ENCODE measurements around the gene MED10.

The MED10 gene

GRCh38 chr5:6354848-6355247, 23.5 kb downstream of the MED10 start:
- DNase-seq (ENCODE audit: low read depth) = no peak
- H3K4me3 ChIP-seq (ENCODE audit: control insufficient read depth, low read depth, low read length) = no peak overlapping the region
- TF ChIP-seq CTCF (IDR thresholded peaks at IDR 0.05; ENCODE audit: control insufficient read depth, insufficient read depth, low read depth, low read length, missing control alignments) = no peak

- DNase-seq (ENCODE audit: low read depth) = no peak
- no peak for TF ChIP-seq CTCF (IDR thresholded peaks at IDR 0.05; ENCODE audit: control insufficient read depth, insufficient read depth, low read depth, low read length, missing control alignments)
- H3K4me3 ChIP-seq (ENCODE audit: control insufficient read depth, low read depth, low read length) = no peak overlapping the region
Observed at GRCh38 chr5:6353602-6354302, 24.6 kb downstream of the MED10 start.

GRCh38 chr5:6350277-6351090, 27.9 kb downstream of the MED10 start:
- H3K4me3 ChIP-seq (ENCODE audit: control insufficient read depth, low read depth, low read length) = no peak overlapping the region
- no peak for DNase-seq (ENCODE audit: low read depth)
- no peak for TF ChIP-seq CTCF (IDR thresholded peaks at IDR 0.05; ENCODE audit: control insufficient read depth, insufficient read depth, low read depth, low read length, missing control alignments)

- no peak for DNase-seq (ENCODE audit: low read depth)
- TF ChIP-seq CTCF (IDR thresholded peaks at IDR 0.05; ENCODE audit: control insufficient read depth, insufficient read depth, low read depth, low read length, missing control alignments) = no peak
Observed at GRCh38 chr5:6349387-6349786, 29.0 kb downstream of the MED10 start.

GRCh38 chr5:6348476-6349000, 29.8 kb downstream of the MED10 start:
- H3K4me3 ChIP-seq (ENCODE audit: control insufficient read depth, low read depth, low read length) = no peak overlapping the region
- TF ChIP-seq CTCF (IDR thresholded peaks at IDR 0.05; ENCODE audit: control insufficient read depth, insufficient read depth, low read depth, low read length, missing control alignments) = no peak
- DNase-seq (ENCODE audit: low read depth) = no peak

More at GRCh38 chr5:6349387-6349786, 29.0 kb downstream of the MED10 start:
- no peak overlapping the region for H3K4me3 ChIP-seq (ENCODE audit: control insufficient read depth, low read depth, low read length)

- DNase-seq (ENCODE audit: low read depth) = no peak
- H3K4me3 ChIP-seq (ENCODE audit: control insufficient read depth, low read depth, low read length) = no peak overlapping the region
- no peak for TF ChIP-seq CTCF (IDR thresholded peaks at IDR 0.05; ENCODE audit: control insufficient read depth, insufficient read depth, low read depth, low read length, missing control alignments)
Observed at GRCh38 chr5:6347673-6348072, 30.7 kb downstream of the MED10 start.
